Measurements from ENCODE around the gene TENM3.

DNA sequence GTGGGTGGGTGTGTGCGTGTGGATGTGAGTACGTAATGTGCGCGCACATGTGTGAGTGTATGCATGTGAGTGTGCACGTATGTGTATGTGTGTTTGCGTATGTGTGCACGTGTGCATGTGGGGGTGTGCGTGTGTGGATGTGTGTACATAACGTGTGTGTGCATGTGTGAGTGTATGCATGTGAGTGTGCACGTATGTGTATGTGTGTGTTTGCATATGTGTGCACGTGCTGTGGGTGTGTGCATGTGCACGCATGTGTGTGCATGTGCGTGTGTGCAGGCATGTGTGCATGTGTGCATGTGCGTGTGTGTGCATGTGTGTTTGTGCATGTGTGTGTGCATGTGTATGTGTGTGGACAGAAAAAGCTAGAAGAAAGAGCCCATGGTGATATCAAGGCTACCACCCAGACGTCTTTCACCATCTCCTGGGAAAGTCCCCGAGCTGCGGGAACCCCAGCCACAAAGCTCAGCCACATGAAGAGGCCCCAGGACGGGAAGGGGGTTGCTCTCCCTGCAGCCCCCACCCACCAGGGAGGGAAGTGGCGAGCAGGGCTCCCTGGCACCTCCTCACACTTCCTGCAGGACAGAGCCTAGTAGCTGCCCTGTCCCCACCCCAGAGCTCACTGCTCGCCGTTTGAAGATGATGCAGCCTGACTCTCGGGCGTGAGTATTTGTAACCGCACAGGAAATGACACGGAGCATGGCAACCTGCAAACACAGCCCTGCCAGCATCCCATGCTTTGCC, 565.6 kb downstream of the TENM3 start:
- TF ChIP-seq CTCF (conservative IDR thresholded peaks at IDR 0.05; ENCODE audit: low read length) (no peak), EZH2phosphoT487 (IDR thresholded peaks at IDR 0.05; ENCODE audit: borderline replicate concordance, low read depth, low read length) (no peak)

All from OCI-LY7 (cell line).